Neutrophil (primary cell): Measurements from ENCODE around the gene PCSK6.

ENCODE experiments used
- H3K27ac ChIP-seq: fragments of 200-600 bp; sonication (generic); 2 replicates; pipeline ENCODE4 v1.5.1; 2016; ENCODE audit warnings: mild to moderate bottlenecking, moderate library complexity
- H3K27me3 ChIP-seq: fragments of 200-600 bp; sonication (generic); 2 replicates; pipeline ENCODE4 v1.6.0; 2016; ENCODE audit warnings: mild to moderate bottlenecking
- H3K36me3 ChIP-seq: fragments of 200-600 bp; sonication (generic); 2 replicates; pipeline ENCODE4 v1.5.1; 2017
- H3K4me1 ChIP-seq, 2 experiments: fragments of 200-600 bp in 1 of 2; sonication (generic) in 1 of 2; 1 replicate in 1 of 2; 2 replicates in 1 of 2; pipeline versions ENCODE4 v1.5.1 to v1.6.1; 2013 to 2016; ENCODE audit warnings: low read depth in 1 of 2, low read length in 1 of 2, mild to moderate bottlenecking in 1 of 2, moderate library complexity in 1 of 2; ENCODE audit not compliant: control insufficient read depth in 1 of 2, insufficient read depth in 1 of 2
- H3K4me3 ChIP-seq, 2 experiments: fragments of 200-600 bp in 1 of 2; sonication (generic) in 1 of 2; 1 replicate in 1 of 2; 2 replicates in 1 of 2; pipeline ENCODE4 v1.5.1; 2013 to 2016; ENCODE audit warnings: low read depth in 1 of 2, low read length in 1 of 2, mild to moderate bottlenecking in 1 of 2, moderate library complexity in 1 of 2
- H3K9me3 ChIP-seq: fragments of 200-600 bp; sonication (generic); 2 replicates; pipeline ENCODE4 v1.5.1; 2016
- TF ChIP-seq, protein P1 (sequence below): fragments of 200-600 bp; sonication (generic); IDR thresholded peaks from 2 replicates; pipeline ENCODE4 v1.5.1; 2016; ENCODE audit warnings: antibody characterized with exemption

The PCSK6 gene

GRCh38 chr15:101526442-101526841 is 36.9 kb upstream of the PCSK6 start:
- H3K36me3 ChIP-seq: no peaks in the 10 kb centered on the region
- H3K9me3 ChIP-seq: no peaks in the 10 kb centered on the region
- TF ChIP-seq, protein P1, sequence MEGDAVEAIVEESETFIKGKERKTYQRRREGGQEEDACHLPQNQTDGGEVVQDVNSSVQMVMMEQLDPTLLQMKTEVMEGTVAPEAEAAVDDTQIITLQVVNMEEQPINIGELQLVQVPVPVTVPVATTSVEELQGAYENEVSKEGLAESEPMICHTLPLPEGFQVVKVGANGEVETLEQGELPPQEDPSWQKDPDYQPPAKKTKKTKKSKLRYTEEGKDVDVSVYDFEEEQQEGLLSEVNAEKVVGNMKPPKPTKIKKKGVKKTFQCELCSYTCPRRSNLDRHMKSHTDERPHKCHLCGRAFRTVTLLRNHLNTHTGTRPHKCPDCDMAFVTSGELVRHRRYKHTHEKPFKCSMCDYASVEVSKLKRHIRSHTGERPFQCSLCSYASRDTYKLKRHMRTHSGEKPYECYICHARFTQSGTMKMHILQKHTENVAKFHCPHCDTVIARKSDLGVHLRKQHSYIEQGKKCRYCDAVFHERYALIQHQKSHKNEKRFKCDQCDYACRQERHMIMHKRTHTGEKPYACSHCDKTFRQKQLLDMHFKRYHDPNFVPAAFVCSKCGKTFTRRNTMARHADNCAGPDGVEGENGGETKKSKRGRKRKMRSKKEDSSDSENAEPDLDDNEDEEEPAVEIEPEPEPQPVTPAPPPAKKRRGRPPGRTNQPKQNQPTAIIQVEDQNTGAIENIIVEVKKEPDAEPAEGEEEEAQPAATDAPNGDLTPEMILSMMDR: no peak

GRCh38 chr15:101526021-101526420 is 36.5 kb upstream of the PCSK6 start:
- Histone ChIP-seq H3K9me3 (no peaks in the 10 kb centered on the region), H3K27me3 (peaks cover 14% of the 10 kb centered on the region), H3K4me1 (peaks cover 29 to 32% of the 10 kb centered on the region in 2 experiments), H3K27ac (no peak overlapping the region), H3K4me3 (no peak overlapping the region), H3K36me3 (no peaks in the 10 kb centered on the region)
- TF ChIP-seq, protein P1: no peak

More at GRCh38 chr15:101526442-101526841, 36.9 kb upstream of the PCSK6 start:
- Histone ChIP-seq H3K4me3 (no peak overlapping the region), H3K27ac (no peak overlapping the region), H3K27me3 (peaks cover 14% of the 10 kb centered on the region), H3K4me1 (peaks cover 24 to 28% of the 10 kb centered on the region in 2 experiments)

DNA sequence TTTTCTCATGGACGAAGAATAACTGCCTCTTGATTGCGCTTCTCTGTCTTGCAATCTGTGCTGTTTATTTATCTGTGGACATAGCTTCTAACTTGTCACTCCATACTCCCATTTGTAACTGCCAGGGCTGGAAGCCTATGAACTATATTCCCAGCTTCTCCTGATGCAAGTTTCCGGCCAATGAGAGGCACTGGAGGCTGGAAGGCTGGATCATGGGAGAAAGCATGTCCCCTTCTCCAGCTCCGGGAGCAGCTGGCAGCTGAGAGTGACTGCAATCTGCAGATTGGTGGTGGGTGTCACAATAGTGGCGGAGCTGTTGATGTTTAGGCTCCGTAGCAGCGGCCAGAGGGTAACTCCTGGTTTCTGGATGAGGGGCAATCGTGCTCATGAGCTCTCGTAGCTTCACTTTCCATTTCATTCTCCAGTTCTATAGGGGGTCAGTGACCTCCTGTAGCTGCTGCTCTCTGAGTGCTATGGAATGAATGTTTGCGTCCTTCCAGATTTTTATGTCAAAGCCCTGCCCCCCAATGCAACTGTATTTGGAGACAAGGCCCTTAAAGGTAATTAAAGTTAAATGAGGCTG is 35.7 kb upstream of the PCSK6 start:
- TF ChIP-seq, protein P1: no peak
- Histone ChIP-seq H3K4me1 (peaks cover 37 to 39% of the 10 kb centered on the region in 2 experiments), H3K9me3 (no peaks in the 10 kb centered on the region), H3K36me3 (no peaks in the 10 kb centered on the region), H3K27ac (no peak overlapping the region), H3K4me3 (no peak overlapping the region), H3K27me3 (peaks cover 14% of the 10 kb centered on the region)

DNA sequence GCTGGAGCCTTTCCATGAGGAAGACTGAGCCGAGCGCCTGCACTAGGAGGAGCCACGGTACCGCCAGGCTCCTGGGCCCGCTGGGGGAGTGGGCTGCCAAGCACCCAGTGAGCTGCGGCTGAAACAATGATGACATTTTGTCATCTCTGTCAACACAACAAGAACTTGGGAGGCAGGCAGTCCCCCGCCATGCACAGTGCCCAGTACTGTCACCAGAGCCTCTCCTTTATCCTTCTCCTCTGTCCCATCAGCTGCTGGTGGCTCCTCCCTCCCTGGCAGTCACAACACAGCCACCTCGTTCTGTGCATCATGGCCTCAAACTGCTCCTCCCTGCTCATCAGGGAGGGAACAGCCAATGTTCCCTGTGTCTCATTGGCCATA is 34.0 kb upstream of the PCSK6 start:
- Histone ChIP-seq H3K9me3 (no peaks in the 10 kb centered on the region), H3K4me3 (no peak overlapping the region), H3K4me1 (peaks cover 37 to 39% of the 10 kb centered on the region in 2 experiments), H3K36me3 (no peaks in the 10 kb centered on the region), H3K27ac (no peak overlapping the region), H3K27me3 (peaks cover 14% of the 10 kb centered on the region)
- TF ChIP-seq, protein P1: no peak

GRCh38 chr15:101522621-101523559 is 33.4 kb upstream of the PCSK6 start:
- TF ChIP-seq, protein P1: no peak
- H3K27me3 ChIP-seq: peaks cover 8% of the 10 kb centered on the region

More at GRCh38 chr15:101522621-101523559, 33.4 kb upstream of the PCSK6 start:
- Histone ChIP-seq H3K4me1 (peaks cover 32 to 33% of the 10 kb centered on the region in 2 experiments), H3K9me3 (no peaks in the 10 kb centered on the region), H3K36me3 (no peaks in the 10 kb centered on the region), H3K27ac (no peak overlapping the region), H3K4me3 (no peak overlapping the region)
